HS-27A (cell line): ENCODE results near the gene TBRG1.
"Not testable (repeated sequence)": the region's sequence is repeated elsewhere in the genome, so short reads cannot be mapped to it uniquely, and the experiment has no call there.

ENCODE experiments used
- DNase-seq: peaks from one replicate; pipeline ENCODE4 v3.0.0-alpha.2; 2012; ENCODE audit warnings: low read depth, missing footprints

Gene TBRG1

GRCh38 chr11:124622531-124623451, at the start of gene TBRG1:
TSS of gene TBRG1 (plus strand) at chr11:124622864. CDS start at chr11:124623084, 220 bp downstream.
- no peak for DNase-seq

- no peak for DNase-seq
These were observed 44.8 kb upstream of the TBRG1 start for GRCh38 chr11:124577716-124578427.

GRCh38 chr11:124578761-124579160, 43.9 kb upstream of the TBRG1 start:
- no peak for DNase-seq

- DNase-seq = no peak
These were observed 40.8 kb upstream of the TBRG1 start for GRCh38 chr11:124581817-124582216.

GRCh38 chr11:124582565-124582964, 40.1 kb upstream of the TBRG1 start:
- DNase-seq = no peak

GRCh38 chr11:124583781-124584180, 38.9 kb upstream of the TBRG1 start:
- DNase-seq = no peak

- DNase-seq = no peak
These were observed 37.8 kb upstream of the TBRG1 start for GRCh38 chr11:124584681-124585372.

- DNase-seq = no peak
These were observed 36.3 kb upstream of the TBRG1 start for GRCh38 chr11:124586238-124586860.

GRCh38 chr11:124591430-124591829, 31.2 kb upstream of the TBRG1 start:
- no peak for DNase-seq

GRCh38 chr11:124592627-124593026, 30.0 kb upstream of the TBRG1 start:
- DNase-seq = no peak

GRCh38 chr11:124595302-124595701, 27.4 kb upstream of the TBRG1 start:
- DNase-seq = no peak

- DNase-seq = no peak
These were observed 25.0 kb upstream of the TBRG1 start for GRCh38 chr11:124597626-124598025.

- no peak for DNase-seq
These were observed 21.9 kb upstream of the TBRG1 start for GRCh38 chr11:124600621-124601320.

GRCh38 chr11:124602193-124602592, 20.5 kb upstream of the TBRG1 start:
- DNase-seq = no peak

- DNase-seq = not testable (repeated sequence)
These were observed 19.9 kb upstream of the TBRG1 start for GRCh38 chr11:124602723-124603122.

- no peak for DNase-seq
These were observed 16.9 kb upstream of the TBRG1 start for GRCh38 chr11:124605719-124606118.

- DNase-seq = no peak
These were observed 14.5 kb upstream of the TBRG1 start for GRCh38 chr11:124608147-124608546.

GRCh38 chr11:124610295-124610694, 12.4 kb upstream of the TBRG1 start:
- DNase-seq = no peak

GRCh38 chr11:124611064-124611463, 11.6 kb upstream of the TBRG1 start, which contains the start of gene PANX3:
TSS of gene PANX3 (plus strand) at chr11:124611428. CDS start at chr11:124611557, 129 bp downstream.
- DNase-seq = no peak

- no peak for DNase-seq
These were observed 10.6 kb upstream of the TBRG1 start for GRCh38 chr11:124612045-124612444.

- no peak for DNase-seq
These were observed 10.0 kb upstream of the TBRG1 start for GRCh38 chr11:124612567-124613246.
